ENCODE data around the gene CAMSAP2.
"Not testable (repeated sequence)": the region's sequence is repeated elsewhere in the genome, so short reads cannot be mapped to it uniquely, and the experiment has no call there.

The CAMSAP2 gene

GRCh38 chr1:200739702-200740570 is 1.2 kb downstream of the CAMSAP2 start:
- DNase-seq, result no peak

GRCh38 chr1:200740571-200741208 is 2.0 kb downstream of the CAMSAP2 start:
- DNase-seq, result no peak

- no peak for DNase-seq
Measured at GRCh38 chr1:200741551-200742207, 3.0 kb downstream of the CAMSAP2 start.

DNA sequence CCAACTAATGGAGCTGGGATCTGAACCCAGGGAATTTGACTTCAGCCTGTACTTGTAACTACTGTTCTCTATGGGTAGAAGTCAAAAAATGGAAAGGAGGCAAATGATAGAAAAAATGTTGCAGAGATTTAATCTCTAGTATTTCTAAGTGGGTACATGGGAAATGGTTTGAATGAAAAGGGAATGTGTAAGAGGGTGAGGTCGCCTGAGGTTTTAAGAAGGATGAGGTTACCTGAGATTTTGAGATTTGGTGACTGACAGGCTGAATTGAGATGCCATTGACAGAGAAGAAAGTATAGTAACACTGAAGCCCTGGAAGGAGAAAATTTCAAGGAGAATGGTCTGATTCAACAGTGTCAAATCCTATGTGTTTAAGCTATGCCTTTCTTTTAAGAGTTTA is 5.5 kb downstream of the CAMSAP2 start:
- DNase-seq, result no peak

GRCh38 chr1:200749090-200749489 is 10.4 kb downstream of the CAMSAP2 start:
- DNase-seq, result no peak

GRCh38 chr1:200750749-200751148 is 12.1 kb downstream of the CAMSAP2 start:
- not testable (repeated sequence) for DNase-seq

GRCh38 chr1:200751717-200752116 is 13.0 kb downstream of the CAMSAP2 start:
- DNase-seq, result no peak

- no peak for DNase-seq
Measured at GRCh38 chr1:200753650-200754198, 15.0 kb downstream of the CAMSAP2 start.

- DNase-seq, result no peak
Measured at GRCh38 chr1:200755456-200755855, 16.8 kb downstream of the CAMSAP2 start.

DNA sequence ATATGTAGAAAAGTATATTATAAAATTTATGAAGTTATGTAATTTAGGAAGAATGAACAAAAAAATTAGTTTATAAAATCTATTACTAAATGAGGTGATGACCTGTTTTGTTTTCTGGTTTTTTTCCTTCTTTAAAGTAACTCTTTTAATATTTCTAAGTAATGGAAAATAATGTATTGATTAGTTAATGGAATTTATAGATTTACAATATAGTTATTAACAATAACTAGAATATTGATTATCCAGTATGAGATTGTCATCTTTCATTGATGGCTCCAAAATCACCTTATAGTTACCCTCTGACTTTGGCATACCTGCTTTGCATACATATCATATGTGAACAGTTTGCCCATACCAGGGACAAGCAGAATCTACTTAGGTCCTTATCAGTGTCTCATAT is 23.4 kb downstream of the CAMSAP2 start:
- no peak for DNase-seq

DNA sequence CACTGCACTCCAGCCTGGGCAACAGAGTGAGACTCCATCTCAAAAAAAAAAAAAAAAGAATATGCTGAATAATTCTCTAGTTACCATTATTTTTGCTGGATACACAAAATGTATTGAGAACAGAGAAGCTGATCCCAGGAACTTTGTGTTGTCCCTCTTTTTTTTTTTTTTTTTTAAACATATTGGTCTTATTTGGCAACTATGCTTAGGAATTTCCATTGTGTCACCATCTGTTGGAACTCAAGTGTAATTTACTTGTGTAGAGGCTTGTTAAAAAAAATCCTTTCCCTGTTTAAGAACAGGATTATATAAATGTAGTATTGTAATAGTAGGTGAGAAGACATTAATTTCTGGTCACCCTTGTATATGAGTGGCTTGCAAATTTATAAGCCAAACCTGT is 28.6 kb downstream of the CAMSAP2 start:
- no peak for DNase-seq

DNA sequence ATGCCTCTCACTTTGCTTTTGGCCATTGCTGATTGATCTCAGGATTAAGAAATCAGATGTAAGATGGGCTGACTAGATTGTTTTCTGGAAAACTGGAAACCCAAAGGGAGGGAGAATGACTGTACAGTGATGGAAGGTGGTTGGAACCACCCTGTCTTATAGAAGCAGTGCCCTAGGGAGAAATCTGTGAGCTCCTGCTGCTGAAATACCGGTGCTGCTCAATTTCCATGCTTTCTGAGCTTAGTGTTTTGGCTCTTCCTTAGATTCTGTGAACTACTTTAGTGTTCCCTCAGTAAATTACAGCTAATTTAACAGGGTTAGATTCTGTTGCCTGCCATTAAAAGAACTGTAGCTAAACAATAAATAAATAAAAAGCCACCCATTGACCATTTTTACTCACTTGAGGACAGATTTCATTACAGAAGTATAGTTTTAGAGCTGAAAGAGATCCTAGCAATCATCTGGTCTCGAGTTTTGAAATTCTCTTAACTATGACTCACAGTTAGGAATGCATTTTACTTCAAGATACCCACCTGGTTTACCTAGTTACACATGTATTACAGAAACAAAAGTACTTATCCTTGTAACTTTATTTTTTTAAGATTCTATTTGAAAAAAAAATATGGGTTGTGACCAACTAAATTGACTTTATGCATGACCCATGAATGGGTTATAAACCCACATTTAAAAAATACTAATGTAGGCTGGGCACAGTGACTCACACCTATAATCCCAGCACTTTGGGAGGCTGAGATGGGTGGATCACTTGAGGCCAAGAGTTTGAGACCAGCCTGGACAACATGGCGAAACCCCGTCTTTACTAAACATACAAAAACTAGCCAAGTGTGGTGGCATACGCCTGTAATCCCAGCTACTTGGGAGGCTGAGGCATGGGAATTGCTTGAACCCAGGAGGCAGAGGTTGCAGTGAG is 33.2 kb downstream of the CAMSAP2 start:
- no peak for DNase-seq

GRCh38 chr1:200774311-200774710 is 35.6 kb downstream of the CAMSAP2 start:
- no peak for DNase-seq

GRCh38 chr1:200774735-200775444 is 36.2 kb downstream of the CAMSAP2 start:
- no peak for DNase-seq

GRCh38 chr1:200775850-200776249 is 37.2 kb downstream of the CAMSAP2 start:
- no peak for DNase-seq

DNA sequence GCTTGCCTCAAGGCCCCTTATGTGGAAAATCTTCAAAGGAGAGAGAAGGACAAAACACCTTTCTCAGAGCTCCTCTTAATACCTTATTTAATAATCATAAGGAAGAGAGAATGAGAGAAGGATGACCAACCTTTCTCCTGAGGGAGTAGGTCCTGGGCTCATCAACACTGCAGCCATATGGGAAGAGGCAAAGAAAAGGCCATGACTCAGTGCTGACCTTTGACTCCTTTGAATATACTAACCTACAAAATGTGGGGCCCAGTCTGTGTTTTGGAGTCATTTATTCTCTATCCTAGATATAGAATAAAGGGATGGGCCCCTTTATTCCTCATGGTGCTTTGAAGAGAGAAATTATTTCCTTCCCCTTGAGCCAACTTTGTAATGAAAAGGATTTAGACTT is 38.3 kb downstream of the CAMSAP2 start:
- DNase-seq, result no peak

DNA sequence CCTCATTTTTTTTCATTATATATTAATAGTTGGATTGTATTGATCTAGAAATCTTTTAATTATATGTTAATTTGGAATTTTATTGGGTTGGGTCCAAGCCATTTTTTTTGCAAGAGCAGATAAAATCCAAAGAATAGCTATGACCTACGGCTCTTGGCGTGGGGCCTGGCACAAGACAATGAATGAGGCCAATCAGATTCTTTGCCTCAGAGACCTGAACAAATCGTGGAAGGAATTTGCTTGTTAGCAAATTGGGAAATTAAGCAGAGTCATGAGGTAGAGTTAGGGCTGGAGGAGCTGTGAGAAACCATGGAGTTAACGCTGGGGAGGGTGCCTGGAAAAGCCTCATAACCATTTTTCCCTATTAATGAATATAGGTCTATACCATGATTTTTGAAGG is 40.1 kb downstream of the CAMSAP2 start:
- no peak for DNase-seq

GRCh38 chr1:200779326-200779725 is 40.6 kb downstream of the CAMSAP2 start:
- no peak for DNase-seq

- DNase-seq, result no peak
Measured at GRCh38 chr1:200780545-200781369, 42.1 kb downstream of the CAMSAP2 start.

DNA sequence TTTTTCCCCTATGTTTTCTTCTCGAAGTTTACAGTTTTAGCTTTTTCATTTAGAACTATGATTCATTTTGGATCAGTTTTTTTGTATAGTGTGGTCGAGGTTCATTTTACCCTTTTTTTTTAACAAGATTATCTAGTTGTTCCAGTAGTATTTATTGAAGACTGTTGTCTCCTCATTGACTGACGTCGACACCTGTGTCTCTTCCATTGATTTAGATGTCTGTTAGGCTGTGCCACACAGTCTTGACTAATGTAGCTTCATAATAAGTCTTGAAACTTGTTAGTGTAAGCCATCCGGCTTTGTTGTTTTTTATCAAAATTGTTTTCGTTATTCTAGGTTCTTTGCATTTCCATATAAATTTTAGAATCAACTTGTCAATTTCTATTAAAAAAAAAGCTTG is 45.2 kb downstream of the CAMSAP2 start:
- no peak for DNase-seq

GRCh38 chr1:200784576-200784975 is 45.9 kb downstream of the CAMSAP2 start:
- DNase-seq, result no peak
